ENCODE results near the gene KDM4D. TPM values are rescaled to one million over a fixed set of nuclear protein-coding genes. Genes with fewer than 3 reads are reported as not detected.

The KDM4D gene
- total and polyA plus RNA-seq, 2 of the 4 experiments (the other 2 are of a cell fraction), result 0.90 to 1.1 TPM

DNA sequence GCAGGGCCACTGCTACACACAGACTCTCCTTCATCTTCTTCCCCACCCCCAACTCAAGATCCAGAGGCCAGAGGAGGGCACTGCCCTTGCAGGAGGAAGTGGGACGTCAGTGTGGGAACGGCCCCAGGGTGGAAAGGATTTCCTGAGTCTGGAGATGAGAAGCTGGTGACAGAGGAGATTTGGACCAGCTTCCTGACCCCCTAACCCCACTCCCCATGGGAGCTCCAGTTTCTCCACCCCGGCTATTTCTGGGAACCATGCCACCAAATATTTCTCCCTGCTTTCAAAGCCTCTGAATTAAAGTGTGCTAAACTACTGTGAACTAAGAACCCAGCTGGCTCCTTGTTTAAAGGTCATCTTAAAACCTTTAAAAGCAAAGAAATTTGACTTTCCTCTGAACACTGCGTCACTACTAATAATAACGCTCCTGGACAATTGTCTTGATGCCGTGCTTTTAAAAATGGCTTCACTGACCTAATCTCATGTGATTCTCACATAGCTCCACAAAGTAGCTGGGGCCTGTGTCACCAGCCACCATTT is 46.7 kb upstream of the KDM4D start:
- H3K56ac ChIP-seq (ENCODE audit: extremely low read depth, insufficient read depth, low read length), result peak overlapping the region; percentile 61; the same call in 1 of the 2 replicates
- H3K9me1 ChIP-seq (ENCODE audit: insufficient read depth, low read length), result peaks cover 45% of the 10 kb centered on the region
- peak overlapping the region; percentile 96 for H4K91ac ChIP-seq (ENCODE audit: insufficient read depth, low read depth, low read length)
- no peak overlapping the region for H3K4me3 ChIP-seq (ENCODE audit: insufficient read depth, low read depth, low read length)
- peak overlapping the region; percentile 1 for H3K23ac ChIP-seq (ENCODE audit: low read depth, low read length)
- peak overlapping the region; percentile 90 for H3K14ac ChIP-seq (replicated peaks; ENCODE audit: low read depth, low read length)
- no peak overlapping the region for H3K9ac ChIP-seq (ENCODE audit: low read depth, low read length)
- H3K4me1 ChIP-seq (ENCODE audit: control insufficient read depth, insufficient read depth, low read length), result peaks cover 36% of the 10 kb centered on the region
- POLR2A ChIA-PET (ENCODE audit: unreplicated experiment), result no interaction called here
- H2BK20ac ChIP-seq (ENCODE audit: low read depth, low read length), result peak overlapping the region; percentile 93
- peak overlapping the region; percentile 38 for H2AK9ac ChIP-seq (replicated peaks; ENCODE audit: low read depth, low read length, poor library complexity)
- dilution Hi-C loops (cut with HindIII; ENCODE audit: low sequenced_read_pairs, unreplicated experiment), result no loop called here
- peak overlapping the region; percentile 88; the same call in 2 of the 3 replicates for H2BK15ac ChIP-seq (ENCODE audit: low read depth, low read length)
- H2BK5ac ChIP-seq (ENCODE audit: low read depth, low read length, poor library complexity, severe bottlenecking), result peak overlapping the region; percentile 96
- H4K8ac ChIP-seq (ENCODE audit: low read depth in 2 of 2, low read length in 2 of 2), result peak overlapping the region; percentile 77 to 90; a peak in 3 of 4 replicates
- BruUV-seq (replicated peaks), result no TSS peak
- peak; percentile 94 for DNase-seq
- in situ Hi-C loops (cut with MboI; ENCODE audit: low sequenced_read_pairs), result loop anchor here (25.0 kb wide), 1 partner anchor 789 kb away; the partner anchor contains the start of gene PANX1
- peak; percentile 83 for ATAC-seq (ENCODE audit: low read depth)
- H3K79me1 ChIP-seq (ENCODE audit: low read depth in 1 of 2, low read length in 2 of 2), result peaks cover 0 to 24% of the 10 kb centered on the region in 2 experiments; a peak in 2 of 4 replicates
- H4K5ac ChIP-seq (ENCODE audit: low read depth, low read length), result peak overlapping the region; percentile 93
- H2AK5ac ChIP-seq (ENCODE audit: low read depth, low read length), result peak overlapping the region; percentile 97; the same call in 1 of the 2 replicates
- no peaks in the 10 kb centered on the region for H3K36me3 ChIP-seq (ENCODE audit: control insufficient read depth, insufficient read depth, low read length)
- no peak for TF ChIP-seq MXI1 (IDR thresholded peaks at IDR 0.05; ENCODE audit: borderline replicate concordance, low read depth, low read length)
- peak; percentile 21; the same call in 1 of the 2 replicates for TF ChIP-seq MAZ (IDR thresholded peaks at IDR 0.05; ENCODE audit: borderline replicate concordance, low read depth, low read length)
- peak; percentile 63; the same call in 1 of the 2 replicates for TF ChIP-seq CEBPB (IDR thresholded peaks at IDR 0.05; ENCODE audit: low read depth, low read length)
- peak overlapping the region; percentile 94 for H3K4ac ChIP-seq (ENCODE audit: low read depth, low read length)
- no CpG with 5 or more reads among the region's 6 CpGs for WGBS, 2 experiments (ENCODE audit: extremely low coverage in 2 of 2, insufficient read length in 1 of 2)
- peak overlapping the region; percentile 96 for H3K18ac ChIP-seq (ENCODE audit: low read depth, low read length)
- H2BK120ac ChIP-seq (ENCODE audit: low read depth, low read length), result peak overlapping the region; percentile 80
- peak overlapping the region; percentile 98 for H3K27ac ChIP-seq (ENCODE audit: insufficient read depth, low read length)
- CTCF ChIA-PET, result no interaction called here
- H3K27me3 ChIP-seq (ENCODE audit: control insufficient read depth, insufficient read depth, low read length), result no peaks in the 10 kb centered on the region
- intact Hi-C loops (cut with micrococcal nuclease), result no loop called here
- H3K4me2 ChIP-seq (ENCODE audit: low read depth, low read length), result peak overlapping the region; percentile 53
- H4K20me1 ChIP-seq (ENCODE audit: insufficient read depth, low read length), result no peaks in the 10 kb centered on the region
- H3K9me3 ChIP-seq (ENCODE audit: control insufficient read depth, insufficient read depth, low read length), result no peaks in the 10 kb centered on the region
- peak overlapping the region; percentile 81 for H2AFZ ChIP-seq (replicated peaks; ENCODE audit: low read length, poor library complexity)
